Left renal pelvis (tissue), 4 donors: Measurements from ENCODE around the gene COLEC11. TPM values are rescaled to one million over a fixed set of nuclear protein-coding genes. Genes with fewer than 3 reads are reported as not detected.

ENCODE experiments used
- DNase-seq, 4 donors: peaks; one replicate each; pipeline ENCODE4 v3.0.0-alpha.2; 2013; ENCODE audit warnings: low read depth in 4 of 4, low spot score in 3 of 4
- polyA plus RNA-seq, 4 donors: library from polyadenylated mRNA; unstranded; fragments of 120-200 nt; gene quantifications; one replicate each; pipeline ENCODE4 v1.2.1, GENCODE V29; 2013; ENCODE audit not compliant: insufficient read length in 4 of 4

COLEC11 gene
- polyA plus RNA-seq, 4 donors: 0.72 to 3.1 (median 1.5) TPM

GRCh38 chr2:3666613-3666975 lies 71.7 kb downstream of the COLEC11 start:
- DNase-seq: no peak

GRCh38 chr2:3667151-3667631 lies 72.3 kb downstream of the COLEC11 start:
- DNase-seq: no peak

- DNase-seq: no peak
These were observed 74.7 kb downstream of the COLEC11 start for GRCh38 chr2:3669656-3670055.

GRCh38 chr2:3670376-3670775 lies 75.5 kb downstream of the COLEC11 start:
- no peak for DNase-seq

GRCh38 chr2:3670941-3671340 lies 76.0 kb downstream of the COLEC11 start:
- DNase-seq: no peak

- no peak for DNase-seq
These were observed 78.2 kb downstream of the COLEC11 start for GRCh38 chr2:3672861-3673678.

- DNase-seq: no peak
These were observed 79.3 kb downstream of the COLEC11 start for GRCh38 chr2:3674066-3674845.

- no peak for DNase-seq
These were observed 80.8 kb downstream of the COLEC11 start for GRCh38 chr2:3675687-3676086.

- DNase-seq: no peak
These were observed 82.5 kb downstream of the COLEC11 start for GRCh38 chr2:3677436-3677835.

GRCh38 chr2:3678212-3678611 lies 83.3 kb downstream of the COLEC11 start:
- DNase-seq: no peak

GRCh38 chr2:3679180-3679579 lies 84.3 kb downstream of the COLEC11 start:
- no peak for DNase-seq

- no peak for DNase-seq
These were observed 84.9 kb downstream of the COLEC11 start for GRCh38 chr2:3679616-3680393.

GRCh38 chr2:3680548-3681345 lies 85.8 kb downstream of the COLEC11 start:
- no peak for DNase-seq

GRCh38 chr2:3681625-3682024 lies 86.7 kb downstream of the COLEC11 start:
- no peak for DNase-seq

GRCh38 chr2:3682811-3683210 lies 87.9 kb downstream of the COLEC11 start:
- no peak for DNase-seq

GRCh38 chr2:3683748-3684454 lies 89.0 kb downstream of the COLEC11 start:
- no peak for DNase-seq

GRCh38 chr2:3689998-3690748 lies 95.3 kb downstream of the COLEC11 start:
- no peak for DNase-seq

GRCh38 chr2:3692375-3692774 lies 97.5 kb downstream of the COLEC11 start:
- no peak for DNase-seq
